HepG2 (cell line): ENCODE data around the gene POMT1. TPM values are rescaled to one million over a fixed set of nuclear protein-coding genes. Genes with fewer than 3 reads are reported as not detected.
A peak's percentile ranks its signal among the peaks of the same experiment; 100 is the strongest.

ENCODE experiments used
- ATAC-seq: fragments of 200-7000 bp; cut with Tn5 transposase; 3 replicates; pipeline ENCODE4 v1.9.1; 2020; ENCODE audit warnings: mild to moderate bottlenecking, moderate library complexity
- BruUV-seq: library from RNA; stranded (reverse); fragments of 400-500 nt; replicated peaks from 2 replicates; lab custom pipeline; 2021; lab: Mats Ljungman, UMichigan
- CTCF ChIA-PET: fragments of 300-600 bp; formaldehyde crosslinking; extraction: SDS; loops from one replicate; lab custom pipeline; 2021; ENCODE audit warnings: low total read pairs, inconsistent platforms, low intra/inter-chr PET ratio; lab: Yijun Ruan, JAX
- POLR2A ChIA-PET: fragments of 350-600 bp; sonication (Branson Sonifier 250); formaldehyde crosslinking; loops from one replicate; lab custom pipeline; 2020; ENCODE audit warnings: antibody characterized with exemption, inconsistent platforms; lab: Yijun Ruan, JAX
- DNase-seq: peaks from one replicate; pipeline ENCODE4 v3.0.0-alpha.2; 2015; ENCODE audit warnings: low spot score
- FAIRE-seq: peaks from 3 replicates; lab custom pipeline; 2011; peaks lifted over from hg19 to GRCh38; lab: Jason Lieb, UNC
- H2AFZ ChIP-seq: one replicate; pipeline ENCODE4 v1.6.1; 2011; ENCODE audit warnings: low read length, inconsistent platforms
- H3K27ac ChIP-seq: fragments of 300-600 bp; 3 replicates; pipeline ENCODE4 v1.8.0; 2011; ENCODE audit warnings: mixed run types, mild to moderate bottlenecking, mixed read lengths, low read length, inconsistent platforms; ENCODE audit not compliant: insufficient read depth; ENCODE audit errors: extremely low read length
- H3K27me3 ChIP-seq, 2 experiments: fragments of 200-600 bp in 1 of 2; 2 replicates in 1 of 2; 3 replicates in 1 of 2; pipeline versions ENCODE4 v1.6.0 to v1.8.0; 2011; ENCODE audit warnings: low read length in 2 of 2, mild to moderate bottlenecking in 2 of 2, moderate library complexity in 2 of 2, inconsistent platforms in 1 of 2; ENCODE audit not compliant: insufficient read depth in 2 of 2, control insufficient read depth in 1 of 2
- H3K36me3 ChIP-seq, 2 experiments: fragments of 200-600 bp in 1 of 2; replicated peaks in 1 of 2; 2 replicates in 1 of 2; 3 replicates in 1 of 2; pipeline versions ENCODE4 v1.5.1 to v1.8.0; 2011; ENCODE audit warnings: low read length in 2 of 2, inconsistent platforms in 1 of 2; ENCODE audit not compliant: insufficient read depth in 2 of 2, control insufficient read depth in 1 of 2
- H3K4me1 ChIP-seq: 2 replicates; pipeline ENCODE4 v1.5.1; 2012; ENCODE audit warnings: low read length, inconsistent platforms; ENCODE audit not compliant: insufficient read depth
- H3K4me2 ChIP-seq: 2 replicates; pipeline ENCODE4 v1.6.0; 2011; ENCODE audit warnings: low read depth, low read length, inconsistent platforms
- H3K4me3 ChIP-seq, 3 experiments: fragments of 200-600 bp in 1 of 3; sonication (generic), shearing (Covaris generic) in 1 of 3; replicated peaks in 1 of 3; 2 replicates each; pipeline ENCODE4 v1.5.1; 2011 to 2016; ENCODE audit warnings: low read length in 3 of 3, inconsistent platforms in 2 of 3, low read depth in 2 of 3, mild to moderate bottlenecking in 2 of 3, control low read depth in 1 of 3, mixed read lengths in 1 of 3; ENCODE audit not compliant: insufficient read depth in 1 of 3
- H3K79me2 ChIP-seq: one replicate; pipeline ENCODE4 v1.6.1; 2011; ENCODE audit warnings: low read length, inconsistent platforms; ENCODE audit not compliant: insufficient read depth
- H3K9ac ChIP-seq: 2 replicates; pipeline ENCODE4 v1.6.0; 2011; ENCODE audit warnings: mild to moderate bottlenecking, low read depth, low read length, inconsistent platforms; ENCODE audit not compliant: insufficient read depth
- H3K9me3 ChIP-seq: 2 replicates; pipeline ENCODE4 v1.5.1; 2012; ENCODE audit warnings: mild to moderate bottlenecking, low read length
- H4K20me1 ChIP-seq: 2 replicates; pipeline ENCODE4 v1.6.0; 2011; ENCODE audit warnings: inconsistent platforms, mild to moderate bottlenecking, low read length, moderate library complexity; ENCODE audit not compliant: insufficient read depth
- XRCC5 ChIP-seq: fragments of 200-400 bp; formaldehyde crosslinking; optimal IDR thresholded peaks from 2 replicates; pipeline ENCODE3; 2017; ENCODE audit warnings: mild to moderate bottlenecking, low read length
- WGBS: methylation state at CpG from one replicate; pipeline ENCODE4 v1.1.6; 2017; ENCODE audit warnings: low lambda C conversion rate; 5-methylcytosine and 5-hydroxymethylcytosine counted together
- in situ Hi-C: cut with HindIII; loops from 2 replicates; pipeline ENCODE4 v1.10.0; 2017; ENCODE audit warnings: low pct_unique_long_range_greater_than_20kb; ENCODE audit not compliant: extremely low pct_ligation_motif_present
- intact Hi-C: fragments of 100-400 bp; cut with micrococcal nuclease; formaldehyde crosslinking; loops from one replicate; pipeline ENCODE4 v1.10.0; 2022; ENCODE audit not compliant: unreplicated experiment
- polyA plus RNA-seq, 8 experiments: library from polyadenylated mRNA; depleted of rRNA in 3 of 8; stranded (reverse) in 7 of 8; unstranded in 1 of 8; fragments of >200 nt; fragmentation: Illumina TruSeq in 4 of 8; extraction: Trizol in 4 of 8; gene quantifications; 2 replicates each; pipeline versions ENCODE4 v1.2.1 to v1.2.3, GENCODE V29; 2011 to 2016; ENCODE audit warnings: low read depth in 4 of 8, missing spikeins in 1 of 8, mixed read lengths in 1 of 8; ENCODE audit not compliant: insufficient read depth in 1 of 8
- total RNA-seq, 5 experiments: library from RNA; depleted of rRNA; stranded (reverse); fragments of >200 nt; fragmentation: Illumina TruSeq; extraction: Trizol; gene quantifications; 2 replicates each; pipeline ENCODE4 v1.2.3, GENCODE V29; 2016; ENCODE audit warnings: low read depth in 1 of 5
- TF ChIP-seq, protein P1 (sequence below): sonication (generic); formaldehyde crosslinking; IDR thresholded peaks from 2 replicates; pipeline ENCODE4 v1.4.0; 2020; ENCODE audit warnings: missing genetic modification reagents

POMT1 gene
- total and polyA plus RNA-seq, 2 of the 13 experiments (the other 11 are each of a cell fraction or from before 2014, with no cell fraction given): 21.6 to 22.7 TPM

DNA sequence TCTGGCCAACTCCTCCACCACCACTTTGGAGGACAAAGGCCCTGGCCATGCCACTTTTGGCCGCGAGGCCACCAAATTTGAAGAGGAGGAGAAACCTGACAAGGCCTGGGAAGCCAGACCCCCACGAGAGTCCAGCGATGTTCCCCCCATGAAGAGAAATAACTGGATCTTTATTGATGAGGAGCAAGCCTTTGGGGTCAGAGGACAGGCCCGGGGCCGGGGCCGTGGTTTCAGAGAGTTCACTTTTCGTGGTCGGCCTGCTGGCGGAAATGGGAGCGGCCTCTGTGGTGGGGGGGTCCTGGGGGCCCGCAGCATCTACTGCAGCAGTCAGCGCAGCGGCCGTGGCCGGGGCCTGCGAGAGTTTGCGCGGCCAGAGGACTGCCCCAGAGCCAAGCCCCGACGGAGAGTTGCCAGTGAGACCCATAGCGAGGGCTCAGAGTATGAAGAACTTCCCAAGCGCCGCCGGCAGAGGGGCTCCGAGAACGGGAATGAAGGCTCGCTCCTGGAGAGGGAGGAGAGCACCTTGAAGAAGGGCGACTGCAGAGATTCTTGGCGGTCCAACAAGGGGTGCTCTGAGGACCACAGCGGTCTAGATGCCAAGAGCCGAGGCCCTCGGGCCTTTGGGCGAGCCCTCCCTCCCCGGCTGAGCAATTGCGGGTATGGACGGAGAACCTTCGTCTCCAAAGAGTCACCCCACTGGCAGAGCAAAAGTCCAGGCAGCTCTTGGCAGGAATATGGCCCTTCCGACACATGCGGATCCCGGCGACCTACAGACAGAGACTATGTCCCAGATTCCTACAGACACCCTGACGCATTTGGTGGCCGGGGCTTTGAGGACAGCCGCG is 27.4 kb upstream of the POMT1 start:
- H3K27ac ChIP-seq: no peak overlapping the region
- no peaks in the 10 kb centered on the region for H3K9me3 ChIP-seq
- no peaks in the 10 kb centered on the region for H3K79me2 ChIP-seq
- intact Hi-C loops (no loop called here), in situ Hi-C loops (loop anchor here (5.0 kb wide), 1 partner anchor 108 kb away; no protein-coding TSS in a partner anchor)
- DNase-seq (no peak), ATAC-seq (no peak), FAIRE-seq (no peak)
- 98% methylated on average over 27 of the region's 46 CpGs for WGBS
- H3K9ac ChIP-seq: no peak overlapping the region
- H3K27me3 ChIP-seq: no peaks in the 10 kb centered on the region
- H2AFZ ChIP-seq: no peak overlapping the region
- TSS peak; percentile 32 for BruUV-seq
- no peak overlapping the region for H3K4me3 ChIP-seq
- POLR2A ChIA-PET: no interaction called here
- no peak overlapping the region for H3K4me2 ChIP-seq
- peaks cover 15% of the 10 kb centered on the region for H3K4me1 ChIP-seq
- CTCF ChIA-PET: no interaction called here
- peaks cover 41% of the 10 kb centered on the region for H4K20me1 ChIP-seq
- H3K36me3 ChIP-seq: peaks cover 57 to 93% of the 10 kb centered on the region in 2 experiments
- TF ChIP-seq, protein P1, sequence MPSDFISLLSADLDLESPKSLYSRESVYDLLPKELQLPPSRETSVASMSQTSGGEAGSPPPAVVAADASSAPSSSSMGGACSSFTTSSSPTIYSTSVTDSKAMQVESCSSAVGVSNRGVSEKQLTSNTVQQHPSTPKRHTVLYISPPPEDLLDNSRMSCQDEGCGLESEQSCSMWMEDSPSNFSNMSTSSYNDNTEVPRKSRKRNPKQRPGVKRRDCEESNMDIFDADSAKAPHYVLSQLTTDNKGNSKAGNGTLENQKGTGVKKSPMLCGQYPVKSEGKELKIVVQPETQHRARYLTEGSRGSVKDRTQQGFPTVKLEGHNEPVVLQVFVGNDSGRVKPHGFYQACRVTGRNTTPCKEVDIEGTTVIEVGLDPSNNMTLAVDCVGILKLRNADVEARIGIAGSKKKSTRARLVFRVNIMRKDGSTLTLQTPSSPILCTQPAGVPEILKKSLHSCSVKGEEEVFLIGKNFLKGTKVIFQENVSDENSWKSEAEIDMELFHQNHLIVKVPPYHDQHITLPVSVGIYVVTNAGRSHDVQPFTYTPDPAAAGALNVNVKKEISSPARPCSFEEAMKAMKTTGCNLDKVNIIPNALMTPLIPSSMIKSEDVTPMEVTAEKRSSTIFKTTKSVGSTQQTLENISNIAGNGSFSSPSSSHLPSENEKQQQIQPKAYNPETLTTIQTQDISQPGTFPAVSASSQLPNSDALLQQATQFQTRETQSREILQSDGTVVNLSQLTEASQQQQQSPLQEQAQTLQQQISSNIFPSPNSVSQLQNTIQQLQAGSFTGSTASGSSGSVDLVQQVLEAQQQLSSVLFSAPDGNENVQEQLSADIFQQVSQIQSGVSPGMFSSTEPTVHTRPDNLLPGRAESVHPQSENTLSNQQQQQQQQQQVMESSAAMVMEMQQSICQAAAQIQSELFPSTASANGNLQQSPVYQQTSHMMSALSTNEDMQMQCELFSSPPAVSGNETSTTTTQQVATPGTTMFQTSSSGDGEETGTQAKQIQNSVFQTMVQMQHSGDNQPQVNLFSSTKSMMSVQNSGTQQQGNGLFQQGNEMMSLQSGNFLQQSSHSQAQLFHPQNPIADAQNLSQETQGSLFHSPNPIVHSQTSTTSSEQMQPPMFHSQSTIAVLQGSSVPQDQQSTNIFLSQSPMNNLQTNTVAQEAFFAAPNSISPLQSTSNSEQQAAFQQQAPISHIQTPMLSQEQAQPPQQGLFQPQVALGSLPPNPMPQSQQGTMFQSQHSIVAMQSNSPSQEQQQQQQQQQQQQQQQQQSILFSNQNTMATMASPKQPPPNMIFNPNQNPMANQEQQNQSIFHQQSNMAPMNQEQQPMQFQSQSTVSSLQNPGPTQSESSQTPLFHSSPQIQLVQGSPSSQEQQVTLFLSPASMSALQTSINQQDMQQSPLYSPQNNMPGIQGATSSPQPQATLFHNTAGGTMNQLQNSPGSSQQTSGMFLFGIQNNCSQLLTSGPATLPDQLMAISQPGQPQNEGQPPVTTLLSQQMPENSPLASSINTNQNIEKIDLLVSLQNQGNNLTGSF: no peak
- no peak for TF ChIP-seq XRCC5
